ENCODE data around the gene CPSF3.

The CPSF3 gene

GRCh38 chr2:9423100-9423921 is at the start of gene CPSF3, which contains the start of gene ITGB1BP1:
CPSF3 (plus strand) TSS chr2:9423654; CDS start chr2:9423774, 120 bp downstream.
ITGB1BP1 (minus strand) TSS chr2:9423528; CDS start chr2:9418697, 4,831 bp downstream.
- DNase-seq: peak; percentile 98

- no peak for DNase-seq
These were observed 49.3 kb upstream of the CPSF3 start for GRCh38 chr2:9374071-9374730.

GRCh38 chr2:9375857-9376428 is 47.5 kb upstream of the CPSF3 start:
- DNase-seq: no peak

- no peak for DNase-seq
These were observed 45.9 kb upstream of the CPSF3 start for GRCh38 chr2:9377461-9378097.

GRCh38 chr2:9378433-9379390 is 44.7 kb upstream of the CPSF3 start:
- DNase-seq: no peak

- DNase-seq: no peak
These were observed 44.1 kb upstream of the CPSF3 start for GRCh38 chr2:9379391-9379755.

GRCh38 chr2:9380702-9381628 is 42.5 kb upstream of the CPSF3 start:
- no peak for DNase-seq

- DNase-seq: no peak
These were observed 40.7 kb upstream of the CPSF3 start for GRCh38 chr2:9382604-9383235.

- DNase-seq: no peak
These were observed 38.9 kb upstream of the CPSF3 start for GRCh38 chr2:9384521-9384920.

- DNase-seq: no peak
These were observed 37.6 kb upstream of the CPSF3 start for GRCh38 chr2:9385841-9386240.

- no peak for DNase-seq
These were observed 35.2 kb upstream of the CPSF3 start for GRCh38 chr2:9388199-9388681.

GRCh38 chr2:9388950-9389911 is 34.2 kb upstream of the CPSF3 start:
- no peak for DNase-seq

GRCh38 chr2:9390151-9390850 is 33.2 kb upstream of the CPSF3 start:
- DNase-seq: no peak

- no peak for DNase-seq
These were observed 32.5 kb upstream of the CPSF3 start for GRCh38 chr2:9390991-9391390.

GRCh38 chr2:9391961-9392720 is 31.3 kb upstream of the CPSF3 start:
- no peak for DNase-seq

- DNase-seq: no peak
These were observed 30.3 kb upstream of the CPSF3 start for GRCh38 chr2:9392898-9393765.

GRCh38 chr2:9394816-9395215 is 28.6 kb upstream of the CPSF3 start:
- no peak for DNase-seq

All from stimulated activated CD4-positive, alpha-beta T cell treated with anti-CD3 and anti-CD28 coated beads, Interleukin-2, amount 100 ng/mL, for 24 hours (primary cell).